Stromal cell of bone marrow (primary cell): ENCODE results near the gene EFNA1.

Experiments used
- DNase-seq: peaks from one replicate; pipeline ENCODE4 v3.0.0-alpha.2; 2012; ENCODE audit warnings: low read depth

The EFNA1 gene

GRCh38 chr1:155127105-155127966 lies at the start of gene EFNA1:
Gene EFNA1, plus strand, starts transcription at chr1:155127876. Its CDS starts 102 bp downstream, at chr1:155127978.
- DNase-seq = peak; percentile 35

GRCh38 chr1:155078469-155079209 lies 49.0 kb upstream of the EFNA1 start, which contains the start of gene EFNA3:
Gene EFNA3, plus strand, starts transcription at chr1:155078837. Its CDS starts 105 bp downstream, at chr1:155078942.
- no peak for DNase-seq

GRCh38 chr1:155079210-155079486 lies 48.5 kb upstream of the EFNA1 start:
- DNase-seq = no peak

- no peak for DNase-seq
These were observed 48.0 kb upstream of the EFNA1 start for GRCh38 chr1:155079487-155080311.

GRCh38 chr1:155080312-155081228 lies 47.1 kb upstream of the EFNA1 start:
- DNase-seq = no peak

- no peak for DNase-seq
These were observed 46.0 kb upstream of the EFNA1 start for GRCh38 chr1:155081472-155082300.

GRCh38 chr1:155082301-155083051 lies 45.2 kb upstream of the EFNA1 start:
- no peak for DNase-seq

GRCh38 chr1:155083052-155083541 lies 44.6 kb upstream of the EFNA1 start:
- no peak for DNase-seq

- DNase-seq = no peak
These were observed 43.6 kb upstream of the EFNA1 start for GRCh38 chr1:155083865-155084721.

- DNase-seq = peak; percentile 89
These were observed 42.8 kb upstream of the EFNA1 start for GRCh38 chr1:155084722-155085503.

GRCh38 chr1:155085504-155086127 lies 42.1 kb upstream of the EFNA1 start:
- DNase-seq = no peak

GRCh38 chr1:155086128-155086741 lies 41.4 kb upstream of the EFNA1 start:
- DNase-seq = no peak

GRCh38 chr1:155086856-155087535 lies 40.7 kb upstream of the EFNA1 start:
- DNase-seq = no peak

- no peak for DNase-seq
These were observed 36.3 kb upstream of the EFNA1 start for GRCh38 chr1:155091071-155092051.

GRCh38 chr1:155092131-155092530 lies 35.5 kb upstream of the EFNA1 start:
- no peak for DNase-seq
